Keratinocyte (primary cell): ENCODE measurements around the gene PRPF8. TPM values are rescaled to one million over a fixed set of nuclear protein-coding genes. Genes with fewer than 3 reads are reported as not detected.

Experiments
- DNase-seq: peaks from one replicate; pipeline ENCODE4 v3.0.0-alpha.2; 2011; ENCODE audit warnings: low read depth, missing footprints, low spot score
- FAIRE-seq: peaks from 2 replicates; lab custom pipeline; 2011; peaks lifted over from hg19 to GRCh38; lab: Jason Lieb, UNC
- H2AFZ ChIP-seq: 2 replicates; pipeline ENCODE4 v1.6.0; 2012; ENCODE audit warnings: low read length, control low read depth, inconsistent platforms; ENCODE audit not compliant: control insufficient read depth
- H3K27ac ChIP-seq: 2 replicates; pipeline ENCODE4 v1.5.1; 2011; ENCODE audit warnings: low read length; ENCODE audit not compliant: control insufficient read depth, insufficient read depth
- H3K27me3 ChIP-seq: 3 replicates; pipeline ENCODE4 v1.6.0; 2011; ENCODE audit warnings: low read length; ENCODE audit not compliant: control insufficient read depth, insufficient read depth; ENCODE audit errors: extremely low read depth
- H3K36me3 ChIP-seq, 2 experiments: 2 replicates in 1 of 2; 3 replicates in 1 of 2; pipeline ENCODE4 v1.5.1; 2011; ENCODE audit warnings: low read length in 2 of 2, mild to moderate bottlenecking in 1 of 2; ENCODE audit not compliant: control insufficient read depth in 2 of 2, insufficient read depth in 2 of 2; ENCODE audit errors: extremely low read depth in 1 of 2
- H3K4me1 ChIP-seq: 3 replicates; pipeline ENCODE4 v1.5.1; 2011; ENCODE audit warnings: low read length; ENCODE audit not compliant: control insufficient read depth, insufficient read depth; ENCODE audit errors: extremely low read depth
- H3K4me2 ChIP-seq: 3 replicates; pipeline ENCODE4 v1.6.0; 2011; ENCODE audit warnings: low read depth, low read length; ENCODE audit not compliant: control insufficient read depth, insufficient read depth; ENCODE audit errors: extremely low read depth
- H3K4me3 ChIP-seq, 3 experiments: fragments of 200-600 bp in 1 of 3; sonication (generic) in 1 of 3; 2 replicates in 2 of 3; 3 replicates in 1 of 3; pipeline ENCODE4 v1.5.1; 2011 to 2016; ENCODE audit warnings: low read length in 3 of 3, mild to moderate bottlenecking in 3 of 3, control low read depth in 2 of 3, inconsistent platforms in 1 of 3, low read depth in 1 of 3, mixed read lengths in 1 of 3, mixed run types in 1 of 3, moderate library complexity in 1 of 3; ENCODE audit not compliant: control insufficient read depth in 2 of 3, insufficient read depth in 2 of 3; ENCODE audit errors: extremely low read depth in 1 of 3
- H3K79me2 ChIP-seq: 2 replicates; pipeline ENCODE4 v1.6.0; 2012; ENCODE audit warnings: low read length; ENCODE audit not compliant: control insufficient read depth, insufficient read depth
- H3K9ac ChIP-seq: 3 replicates; pipeline ENCODE4 v1.6.0; 2011; ENCODE audit warnings: low read length; ENCODE audit not compliant: control insufficient read depth, insufficient read depth; ENCODE audit errors: extremely low read depth
- H3K9me1 ChIP-seq: 3 replicates; pipeline ENCODE4 v1.6.0; 2011; ENCODE audit warnings: low read length; ENCODE audit not compliant: control insufficient read depth, insufficient read depth; ENCODE audit errors: extremely low read depth
- H3K9me3 ChIP-seq: 2 replicates; pipeline ENCODE4 v1.5.1; 2012; ENCODE audit warnings: low read depth, low read length; ENCODE audit not compliant: control insufficient read depth
- H4K20me1 ChIP-seq: 3 replicates; pipeline ENCODE4 v1.6.0; 2011; ENCODE audit warnings: low read length; ENCODE audit not compliant: control insufficient read depth, insufficient read depth; ENCODE audit errors: extremely low read depth
- EZH2 ChIP-seq: IDR thresholded peaks from one replicate; pipeline ENCODE4 v1.6.1; 2012; ENCODE audit warnings: inconsistent platforms, mild to moderate bottlenecking, low read length, moderate library complexity
- dilution Hi-C: fragments of 300-500 bp; cut with MboI; formaldehyde crosslinking; loops from one replicate; pipeline ENCODE4 v1.7.0; 2020; ENCODE audit warnings: low sequenced_read_pairs; ENCODE audit not compliant: extremely low pct_ligation_motif_present
- polyA plus RNA-seq, 5 experiments: library from polyadenylated mRNA; depleted of rRNA in 3 of 5; stranded (reverse) in 3 of 5; stranded (forward) in 1 of 5; unstranded in 1 of 5; fragments of >200 nt; gene quantifications; 1 replicate in 1 of 5; 2 replicates in 3 of 5; 3 replicates in 1 of 5; pipeline versions ENCODE4 v1.2.1 to v1.2.3, GENCODE V29; 2011 to 2012; ENCODE audit warnings: missing spikeins in 2 of 5, low read depth in 1 of 5, low replicate concordance in 1 of 5
- TF ChIP-seq, protein P1 (sequence below), 3 experiments: IDR thresholded peaks in 1 of 3; conservative IDR thresholded peaks in 1 of 3; optimal IDR thresholded peaks in 1 of 3; 2 replicates in 2 of 3; 3 replicates in 1 of 3; pipeline versions ENCODE3 to v1.5.1; 2011; ENCODE audit warnings: low read length in 3 of 3, mild to moderate bottlenecking in 3 of 3, moderate library complexity in 2 of 3, control low read depth in 1 of 3, inconsistent platforms in 1 of 3; ENCODE audit not compliant: insufficient read depth in 2 of 3; ENCODE audit errors: extremely low read depth in 1 of 3

Gene PRPF8
- polyA plus RNA-seq, 1 donor (not counting 4 experiments of a cell fraction or from before 2014, with no cell fraction given) = 97.5 TPM

DNA sequence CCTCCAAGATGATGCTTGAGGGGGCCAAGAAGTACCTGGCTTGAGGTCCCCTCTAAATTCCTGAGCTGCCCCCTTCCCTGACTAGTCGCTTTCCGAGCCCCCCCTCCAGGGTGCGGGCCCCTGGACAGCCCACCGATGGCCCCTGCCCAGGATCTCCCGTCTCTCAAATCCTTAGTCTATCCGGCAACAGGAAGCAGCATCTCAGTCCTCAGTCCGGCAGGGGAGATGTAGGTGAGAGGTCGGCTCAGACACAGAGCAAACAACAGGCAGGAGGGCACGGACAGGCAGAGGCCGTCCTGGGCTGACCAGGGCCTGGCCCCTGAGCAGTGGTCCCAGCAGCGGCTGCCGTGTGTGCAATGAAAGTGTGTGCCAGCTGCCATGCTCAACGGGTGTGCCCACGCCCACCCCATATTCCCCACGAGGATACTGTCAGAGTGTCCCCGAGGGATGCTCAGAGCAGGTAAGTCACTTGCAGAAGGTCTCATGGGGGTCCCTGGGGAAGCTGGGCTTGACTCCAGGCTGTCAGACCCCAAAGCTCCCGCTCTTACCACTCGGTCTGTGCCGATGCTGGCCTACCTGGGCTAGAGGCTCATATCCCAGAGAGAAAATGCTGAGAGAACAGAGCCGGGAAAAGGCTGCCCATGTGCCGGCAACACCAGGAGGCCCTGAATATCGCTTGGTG lies 63.3 kb downstream of the PRPF8 start:
- Histone ChIP-seq H3K4me3 (no peak overlapping the region), H3K27ac (no peak overlapping the region), H3K36me3 (peaks cover 0 to 19% of the 10 kb centered on the region in 2 experiments), H3K27me3 (no peaks in the 10 kb centered on the region), H3K9me1 (no peaks in the 10 kb centered on the region), H3K4me2 (no peak overlapping the region), H4K20me1 (no peaks in the 10 kb centered on the region), H3K9me3 (no peaks in the 10 kb centered on the region), H3K9ac (no peak overlapping the region), H3K79me2 (no peaks in the 10 kb centered on the region), H2AFZ (no peak overlapping the region), H3K4me1 (peaks cover 15% of the 10 kb centered on the region)
- DNase-seq = no peak
- FAIRE-seq = no peak
- dilution Hi-C loops = no loop called here
- TF ChIP-seq, protein P1, sequence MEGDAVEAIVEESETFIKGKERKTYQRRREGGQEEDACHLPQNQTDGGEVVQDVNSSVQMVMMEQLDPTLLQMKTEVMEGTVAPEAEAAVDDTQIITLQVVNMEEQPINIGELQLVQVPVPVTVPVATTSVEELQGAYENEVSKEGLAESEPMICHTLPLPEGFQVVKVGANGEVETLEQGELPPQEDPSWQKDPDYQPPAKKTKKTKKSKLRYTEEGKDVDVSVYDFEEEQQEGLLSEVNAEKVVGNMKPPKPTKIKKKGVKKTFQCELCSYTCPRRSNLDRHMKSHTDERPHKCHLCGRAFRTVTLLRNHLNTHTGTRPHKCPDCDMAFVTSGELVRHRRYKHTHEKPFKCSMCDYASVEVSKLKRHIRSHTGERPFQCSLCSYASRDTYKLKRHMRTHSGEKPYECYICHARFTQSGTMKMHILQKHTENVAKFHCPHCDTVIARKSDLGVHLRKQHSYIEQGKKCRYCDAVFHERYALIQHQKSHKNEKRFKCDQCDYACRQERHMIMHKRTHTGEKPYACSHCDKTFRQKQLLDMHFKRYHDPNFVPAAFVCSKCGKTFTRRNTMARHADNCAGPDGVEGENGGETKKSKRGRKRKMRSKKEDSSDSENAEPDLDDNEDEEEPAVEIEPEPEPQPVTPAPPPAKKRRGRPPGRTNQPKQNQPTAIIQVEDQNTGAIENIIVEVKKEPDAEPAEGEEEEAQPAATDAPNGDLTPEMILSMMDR (optimal IDR thresholded peaks at IDR 0.05 in 1 of 3, IDR thresholded peaks at IDR 0.05 in 1 of 3, conservative IDR thresholded peaks at IDR 0.05 in 1 of 3; ENCODE audit: extremely low read depth in 1 of 3, insufficient read depth in 2 of 3, low read length in 3 of 3) = no peak
- no peak for TF ChIP-seq EZH2

DNA sequence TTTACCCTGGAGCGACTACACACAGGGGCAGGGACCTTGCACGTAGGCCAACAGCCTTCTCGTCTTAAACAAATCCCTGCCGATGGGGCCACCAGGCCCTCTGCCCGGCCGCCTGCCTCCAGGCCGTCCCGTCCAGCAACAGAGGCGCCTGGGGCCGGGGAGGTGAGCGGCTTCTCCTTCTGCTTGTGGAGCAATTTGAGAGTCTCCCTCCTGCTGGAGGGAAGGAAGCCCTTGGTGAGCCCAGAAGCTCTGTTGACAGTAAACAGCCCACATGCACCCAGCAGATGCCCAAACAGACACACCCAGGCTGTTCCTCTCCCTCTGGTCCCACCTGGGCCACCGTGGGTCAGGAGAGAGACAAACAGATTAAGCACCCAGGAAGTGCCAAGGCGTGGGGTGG lies 64.2 kb downstream of the PRPF8 start:
- no peak for FAIRE-seq
- H3K27ac ChIP-seq = no peak overlapping the region
- dilution Hi-C loops = no loop called here
- TF ChIP-seq, protein P1 (optimal IDR thresholded peaks at IDR 0.05 in 1 of 3, IDR thresholded peaks at IDR 0.05 in 1 of 3, conservative IDR thresholded peaks at IDR 0.05 in 1 of 3; ENCODE audit: extremely low read depth in 1 of 3, insufficient read depth in 2 of 3, low read length in 3 of 3) = no peak
- no peak for TF ChIP-seq EZH2
- H3K4me2 ChIP-seq = no peak overlapping the region
- no peak for DNase-seq
- H3K9ac ChIP-seq = no peak overlapping the region
- H4K20me1 ChIP-seq = no peaks in the 10 kb centered on the region
- H3K27me3 ChIP-seq = no peaks in the 10 kb centered on the region
- H3K9me3 ChIP-seq = no peaks in the 10 kb centered on the region
- no peak overlapping the region for H3K4me3 ChIP-seq
- H3K79me2 ChIP-seq = no peaks in the 10 kb centered on the region
- H3K36me3 ChIP-seq = peaks cover 0 to 15% of the 10 kb centered on the region in 2 experiments
- H3K4me1 ChIP-seq = peaks cover 15% of the 10 kb centered on the region
- H3K9me1 ChIP-seq = no peaks in the 10 kb centered on the region
- no peak overlapping the region for H2AFZ ChIP-seq
